Neural progenitor cell (in vitro differentiated cells): ENCODE data around the gene LRP1. TPM values are rescaled to one million over a fixed set of nuclear protein-coding genes. Genes with fewer than 3 reads are reported as not detected.

Source experiments
- DNase-seq: peaks from one replicate; pipeline ENCODE4 v3.0.0-alpha.2; 2016; ENCODE audit warnings: low spot score
- H2AFZ ChIP-seq: fragments of 200-600 bp; sonication (generic); replicated peaks from 2 replicates; pipeline ENCODE4 v1.6.1; 2016; ENCODE audit warnings: antibody characterized with exemption
- H3F3A ChIP-seq: fragments of 200-600 bp; sonication (generic); 2 replicates; pipeline ENCODE4 v1.6.1; 2016; ENCODE audit warnings: antibody characterized with exemption, low read depth
- H3K27ac ChIP-seq: fragments of 200-600 bp; sonication (generic); 2 replicates; pipeline ENCODE4 v1.5.1; 2016; ENCODE audit warnings: mild to moderate bottlenecking
- H3K27me3 ChIP-seq: fragments of 200-600 bp; sonication (generic); 2 replicates; pipeline ENCODE4 v1.6.1; 2016; ENCODE audit warnings: mild to moderate bottlenecking, moderate library complexity
- H3K36me3 ChIP-seq: fragments of 200-600 bp; sonication (generic); 2 replicates; pipeline ENCODE4 v1.5.1; 2016
- H3K4me1 ChIP-seq: fragments of 200-600 bp; sonication (generic); 2 replicates; pipeline ENCODE4 v1.6.1; 2016; ENCODE audit warnings: mixed run types
- H3K4me2 ChIP-seq: fragments of 200-600 bp; sonication (generic); 2 replicates; pipeline ENCODE4 v1.6.1; 2016
- H3K4me3 ChIP-seq: fragments of 200-600 bp; sonication (generic); 2 replicates; pipeline ENCODE4 v1.5.1; 2016
- H3K79me2 ChIP-seq: fragments of 200-600 bp; sonication (generic); 2 replicates; pipeline ENCODE4 v1.6.1; 2016; ENCODE audit warnings: low read depth
- H3K9ac ChIP-seq: fragments of 200-600 bp; sonication (generic); 2 replicates; pipeline ENCODE4 v1.6.1; 2016
- H3K9me3 ChIP-seq: fragments of 200-600 bp; sonication (generic); 2 replicates; pipeline ENCODE4 v1.5.1; 2016; ENCODE audit warnings: low read depth
- H4K20me1 ChIP-seq: fragments of 200-600 bp; sonication (generic); 2 replicates; pipeline ENCODE4 v1.6.1; 2016; ENCODE audit warnings: low read depth
- H3K27ac Mint-ChIP-seq: 3 replicates; pipeline ENCODE4 v1.8.0; 2021; ENCODE audit warnings: mixed read lengths
- H3K27me3 Mint-ChIP-seq: 2 replicates; pipeline ENCODE4 v1.8.0; 2022; ENCODE audit warnings: low read depth, mild to moderate bottlenecking, inconsistent platforms, moderate library complexity, mixed read lengths; ENCODE audit not compliant: insufficient read depth
- H3K36me3 Mint-ChIP-seq: 3 replicates; pipeline ENCODE4 v1.8.0; 2021; ENCODE audit warnings: mixed read lengths
- H3K4me1 Mint-ChIP-seq: 3 replicates; pipeline ENCODE4 v1.8.0; 2021; ENCODE audit warnings: mixed read lengths
- H3K4me3 Mint-ChIP-seq: 3 replicates; pipeline ENCODE4 v1.8.0; 2021; ENCODE audit warnings: mild to moderate bottlenecking, moderate library complexity, mixed read lengths
- H3K9me3 Mint-ChIP-seq: 3 replicates; pipeline ENCODE4 v1.8.0; 2020; ENCODE audit warnings: mixed read lengths
- CTCF ChIP-seq: fragments of 200-600 bp; sonication (generic); IDR thresholded peaks from 2 replicates; pipeline ENCODE4 v1.5.1; 2017; ENCODE audit warnings: antibody characterized with exemption, mild to moderate bottlenecking
- EZH2 ChIP-seq: fragments of 200-600 bp; sonication (generic); IDR thresholded peaks from 2 replicates; pipeline ENCODE4 v1.6.1; 2017; ENCODE audit warnings: antibody characterized with exemption, mild to moderate bottlenecking, moderate library complexity
- EZH2phosphoT487 ChIP-seq: fragments of 200-600 bp; sonication (generic); IDR thresholded peaks from 2 replicates; pipeline ENCODE4 v1.6.1; 2017; ENCODE audit warnings: antibody characterized with exemption
- total RNA-seq: library from RNA; depleted of rRNA; stranded (reverse); fragments of >200 nt; gene quantifications from 2 replicates; pipeline ENCODE4 v1.2.3, GENCODE V29; 2015; ENCODE audit warnings: low replicate concordance

Gene LRP1
- total RNA-seq, 1 donor from 2014 or later, result 13.9 TPM

- Mint-ChIP-seq H3K36me3 (peaks cover 17% of the 10 kb centered on the region), H3K4me3 (no peak overlapping the region), H3K4me1 (peaks cover 36% of the 10 kb centered on the region), H3K27ac (no peak overlapping the region), H3K9me3 (no peaks in the 10 kb centered on the region), H3K27me3 (peaks cover 10% of the 10 kb centered on the region)
- no peak overlapping the region for H3K9ac ChIP-seq
- no peak overlapping the region for H2AFZ ChIP-seq
- no peak overlapping the region for H3K27ac ChIP-seq
- peaks cover 5% of the 10 kb centered on the region for H3F3A ChIP-seq
- peaks cover 1% of the 10 kb centered on the region for H4K20me1 ChIP-seq
- H3K4me1 ChIP-seq, result peaks cover 8% of the 10 kb centered on the region
- DNase-seq, result no peak
- no peaks in the 10 kb centered on the region for H3K36me3 ChIP-seq
- H3K4me2 ChIP-seq, result no peak overlapping the region
- H3K79me2 ChIP-seq, result no peaks in the 10 kb centered on the region
- H3K4me3 ChIP-seq, result no peak overlapping the region
- no peaks in the 10 kb centered on the region for H3K27me3 ChIP-seq
- TF ChIP-seq EZH2 (no peak), EZH2phosphoT487 (no peak), CTCF (no peak)
- H3K9me3 ChIP-seq, result no peaks in the 10 kb centered on the region
These were observed 29.7 kb upstream of the LRP1 start for GRCh38 chr12:57098546-57098945.

- H3K27ac Mint-ChIP-seq, result peak overlapping the region; percentile 92
- no peak overlapping the region for H3K4me3 ChIP-seq
- no peak overlapping the region for H3K9ac ChIP-seq
- peaks cover 10% of the 10 kb centered on the region for H3K27me3 Mint-ChIP-seq
- no peak overlapping the region for H3K4me2 ChIP-seq
- TF ChIP-seq EZH2phosphoT487, result no peak
- no peak for TF ChIP-seq CTCF
- no peak for TF ChIP-seq EZH2
- no peak overlapping the region for H2AFZ ChIP-seq
- peaks cover 3% of the 10 kb centered on the region for H3K4me1 ChIP-seq
- H3K9me3 Mint-ChIP-seq, result no peaks in the 10 kb centered on the region
- DNase-seq, result no peak
- H3K4me1 Mint-ChIP-seq, result peaks cover 31% of the 10 kb centered on the region
- peaks cover 17% of the 10 kb centered on the region for H3K36me3 Mint-ChIP-seq
- no peak overlapping the region for H3K27ac ChIP-seq
- no peaks in the 10 kb centered on the region for H3K9me3 ChIP-seq
- no peaks in the 10 kb centered on the region for H3K27me3 ChIP-seq
- H3F3A ChIP-seq, result peaks cover 3% of the 10 kb centered on the region
- H3K79me2 ChIP-seq, result no peaks in the 10 kb centered on the region
- no peaks in the 10 kb centered on the region for H3K36me3 ChIP-seq
- no peak overlapping the region for H3K4me3 Mint-ChIP-seq
- H4K20me1 ChIP-seq, result no peaks in the 10 kb centered on the region
These were observed 29.1 kb upstream of the LRP1 start for GRCh38 chr12:57099047-57099714.

- TF ChIP-seq EZH2phosphoT487 (no peak), CTCF (no peak), EZH2 (no peak)
- Mint-ChIP-seq H3K27me3 (peaks cover 12% of the 10 kb centered on the region), H3K4me3 (peak overlapping the region; percentile 31), H3K9me3 (no peaks in the 10 kb centered on the region), H3K36me3 (peaks cover 17% of the 10 kb centered on the region), H3K4me1 (peaks cover 25% of the 10 kb centered on the region), H3K27ac (peak overlapping the region; percentile 34)
- H3K79me2 ChIP-seq, result no peaks in the 10 kb centered on the region
- H3F3A ChIP-seq, result peaks cover 3% of the 10 kb centered on the region
- H4K20me1 ChIP-seq, result no peaks in the 10 kb centered on the region
- H2AFZ ChIP-seq, result no peak overlapping the region
- DNase-seq, result no peak
- no peak overlapping the region for H3K9ac ChIP-seq
- H3K9me3 ChIP-seq, result no peaks in the 10 kb centered on the region
- no peaks in the 10 kb centered on the region for H3K36me3 ChIP-seq
- H3K4me2 ChIP-seq, result no peak overlapping the region
- no peaks in the 10 kb centered on the region for H3K27me3 ChIP-seq
- H3K27ac ChIP-seq, result no peak overlapping the region
- H3K4me1 ChIP-seq, result no peaks in the 10 kb centered on the region
- no peak overlapping the region for H3K4me3 ChIP-seq
These were observed 28.5 kb upstream of the LRP1 start for GRCh38 chr12:57099766-57100165.
